ENCODE measurements around the gene DCBLD1.

DCBLD1 gene

GRCh38 chr6:117472667-117473066, 9.8 kb upstream of the DCBLD1 start:
- DNase-seq = no peak

- no peak for DNase-seq
Measured at GRCh38 chr6:117473401-117473800, 9.1 kb upstream of the DCBLD1 start.

GRCh38 chr6:117477988-117478852, 4.3 kb upstream of the DCBLD1 start:
- DNase-seq = no peak

GRCh38 chr6:117478853-117479231, 3.6 kb upstream of the DCBLD1 start:
- no peak for DNase-seq

- no peak for DNase-seq
Measured at GRCh38 chr6:117480651-117481050, 1.8 kb upstream of the DCBLD1 start.

- DNase-seq = no peak
Measured at GRCh38 chr6:117481278-117481925, 1.1 kb upstream of the DCBLD1 start.

- no peak for DNase-seq
Measured at GRCh38 chr6:117481926-117482239, 591 bp upstream of the DCBLD1 start.

- DNase-seq = no peak
Measured at GRCh38 chr6:117483004-117483644, 650 bp downstream of the DCBLD1 start.

- no peak for DNase-seq
Measured at GRCh38 chr6:117483645-117484016, 1.2 kb downstream of the DCBLD1 start.

- DNase-seq = no peak
Measured at GRCh38 chr6:117484052-117484646, 1.7 kb downstream of the DCBLD1 start.

- no peak for DNase-seq
Measured at GRCh38 chr6:117485433-117485832, 3.0 kb downstream of the DCBLD1 start.

GRCh38 chr6:117487821-117488220, 5.3 kb downstream of the DCBLD1 start:
- no peak for DNase-seq

GRCh38 chr6:117489003-117489402, 6.5 kb downstream of the DCBLD1 start:
- DNase-seq = no peak

- no peak for DNase-seq
Measured at GRCh38 chr6:117491916-117492315, 9.4 kb downstream of the DCBLD1 start.

GRCh38 chr6:117493470-117493869, 11.0 kb downstream of the DCBLD1 start:
- no peak for DNase-seq

GRCh38 chr6:117494283-117494682, 11.8 kb downstream of the DCBLD1 start:
- DNase-seq = no peak

GRCh38 chr6:117494694-117495318, 12.3 kb downstream of the DCBLD1 start:
- DNase-seq = no peak

GRCh38 chr6:117495425-117495824, 13.0 kb downstream of the DCBLD1 start:
- no peak for DNase-seq

- no peak for DNase-seq
Measured at GRCh38 chr6:117495869-117496268, 13.4 kb downstream of the DCBLD1 start.

- DNase-seq = no peak
Measured at GRCh38 chr6:117496383-117496990, 14.0 kb downstream of the DCBLD1 start.

GRCh38 chr6:117497237-117497636, 14.8 kb downstream of the DCBLD1 start:
- no peak for DNase-seq

GRCh38 chr6:117498159-117498558, 15.7 kb downstream of the DCBLD1 start:
- DNase-seq = no peak

GRCh38 chr6:117501722-117502121, 19.2 kb downstream of the DCBLD1 start:
- DNase-seq = no peak
